HG03175 (cell line): Measurements from ENCODE around the gene NKTR.

Experiments
- ATAC-seq: cut with Tn5 transposase; IDR thresholded peaks from one replicate; pipeline ENCODE4 v1.9.1; 2021; ENCODE audit warnings: mild to moderate bottlenecking, moderate library complexity; ENCODE audit not compliant: unreplicated experiment

Gene NKTR

DNA sequence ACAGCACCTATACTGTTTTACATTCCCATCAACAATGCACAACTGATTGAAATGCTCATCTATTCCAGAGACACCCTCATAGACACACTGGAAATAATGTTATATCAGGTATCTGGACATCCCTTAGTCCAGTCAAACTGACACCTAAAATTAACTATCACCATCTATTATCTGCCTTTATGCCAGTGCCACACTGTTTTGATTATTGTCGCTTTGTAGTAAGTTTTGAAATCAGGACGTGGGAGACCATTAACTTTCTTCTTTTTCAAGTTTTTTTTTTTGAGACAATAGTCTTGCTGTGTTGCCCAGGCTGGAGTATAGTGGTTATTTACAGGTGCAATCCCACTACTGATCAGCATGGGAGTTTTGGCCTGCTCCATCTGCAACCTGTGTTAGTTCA lies 75.4 kb downstream of the NKTR start:
- no peak for ATAC-seq

DNA sequence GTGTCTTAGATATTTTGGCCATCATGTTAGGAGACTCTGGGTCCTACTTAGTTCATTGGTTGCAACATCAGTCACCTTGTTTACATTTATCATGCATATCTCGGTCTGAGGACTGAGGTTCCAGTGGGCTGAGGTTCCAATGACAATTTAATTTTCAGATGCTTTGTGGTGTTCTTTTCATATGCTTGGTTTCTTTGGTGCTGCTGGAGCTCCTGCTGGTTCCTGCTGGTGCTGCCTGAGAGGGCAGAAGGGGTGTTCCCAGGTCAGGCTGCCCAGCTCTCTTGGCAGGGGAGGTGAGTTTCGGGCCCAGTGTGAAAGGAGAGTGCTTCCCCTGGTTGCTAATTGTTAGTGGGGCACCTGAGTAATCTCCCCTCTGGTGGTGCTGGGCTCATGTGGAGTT lies 78.0 kb downstream of the NKTR start:
- no peak for ATAC-seq

DNA sequence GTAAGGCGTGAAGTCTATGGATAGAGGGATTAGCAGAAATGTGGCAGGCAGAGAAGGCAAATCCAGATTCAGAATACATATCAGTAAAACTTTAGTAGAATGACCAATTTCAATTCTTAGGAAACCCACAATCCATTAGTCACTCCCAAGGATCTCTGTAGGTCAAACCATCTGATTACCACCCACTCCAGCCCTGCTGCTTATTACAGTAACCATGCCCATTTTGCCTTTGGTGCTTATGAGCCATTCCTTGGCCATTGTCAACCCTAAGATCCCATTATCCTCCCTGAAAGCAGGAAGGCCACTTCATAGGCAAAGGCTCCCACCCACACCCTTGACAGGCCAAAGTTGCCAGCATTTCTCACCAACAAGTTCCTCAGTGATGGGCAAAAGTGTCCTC lies 79.8 kb downstream of the NKTR start:
- ATAC-seq, result no peak

DNA sequence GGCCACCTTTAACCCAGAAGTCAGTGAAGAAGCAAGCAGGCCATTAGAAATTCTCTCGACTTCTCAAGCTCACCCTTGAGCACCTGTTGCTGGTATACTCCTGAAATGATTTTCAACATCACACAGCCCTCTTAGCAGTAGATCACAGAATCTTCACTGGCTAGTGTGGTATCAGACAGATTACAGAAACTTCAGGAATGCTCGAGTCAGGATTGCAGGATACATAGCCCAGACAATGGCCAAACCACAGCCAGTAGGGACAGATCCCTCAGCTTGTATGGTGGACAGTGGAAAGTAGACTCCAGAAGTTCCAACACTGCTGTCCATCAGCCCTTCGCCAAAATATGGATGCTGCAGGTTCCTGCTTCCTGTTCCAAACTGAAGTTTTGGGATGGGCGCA lies 80.3 kb downstream of the NKTR start:
- ATAC-seq, result no peak

DNA sequence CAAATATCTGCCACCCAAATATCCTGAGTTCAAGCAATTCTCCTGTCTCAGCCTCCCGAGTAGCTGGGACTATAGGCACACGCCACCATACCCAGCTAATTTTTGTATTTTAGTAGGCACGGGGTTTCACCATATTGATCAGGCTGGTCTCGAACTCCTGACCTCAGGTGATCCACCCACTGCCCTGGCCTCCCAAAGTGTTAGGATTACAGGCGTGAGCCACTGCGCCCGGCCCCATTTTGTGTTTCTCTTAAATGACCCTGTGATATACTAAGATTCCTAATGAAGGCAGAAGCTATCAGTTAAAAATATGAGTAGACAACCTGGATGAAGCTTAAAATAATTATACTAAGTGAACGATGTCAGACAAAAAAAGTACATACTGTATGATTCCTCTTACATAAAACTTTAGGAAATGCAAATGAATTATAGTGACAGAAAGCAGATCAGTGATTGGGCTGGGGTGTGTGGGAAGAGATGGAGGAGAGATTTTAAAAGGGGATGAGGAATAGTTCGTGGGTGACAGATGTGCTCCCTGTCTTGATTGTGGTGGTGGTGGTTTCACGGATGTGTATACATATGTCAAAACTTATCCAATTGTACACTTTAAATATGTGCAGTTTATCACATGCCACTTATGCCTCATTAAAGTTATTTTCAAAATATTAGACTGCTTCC lies 81.0 kb downstream of the NKTR start:
- ATAC-seq, result no peak

DNA sequence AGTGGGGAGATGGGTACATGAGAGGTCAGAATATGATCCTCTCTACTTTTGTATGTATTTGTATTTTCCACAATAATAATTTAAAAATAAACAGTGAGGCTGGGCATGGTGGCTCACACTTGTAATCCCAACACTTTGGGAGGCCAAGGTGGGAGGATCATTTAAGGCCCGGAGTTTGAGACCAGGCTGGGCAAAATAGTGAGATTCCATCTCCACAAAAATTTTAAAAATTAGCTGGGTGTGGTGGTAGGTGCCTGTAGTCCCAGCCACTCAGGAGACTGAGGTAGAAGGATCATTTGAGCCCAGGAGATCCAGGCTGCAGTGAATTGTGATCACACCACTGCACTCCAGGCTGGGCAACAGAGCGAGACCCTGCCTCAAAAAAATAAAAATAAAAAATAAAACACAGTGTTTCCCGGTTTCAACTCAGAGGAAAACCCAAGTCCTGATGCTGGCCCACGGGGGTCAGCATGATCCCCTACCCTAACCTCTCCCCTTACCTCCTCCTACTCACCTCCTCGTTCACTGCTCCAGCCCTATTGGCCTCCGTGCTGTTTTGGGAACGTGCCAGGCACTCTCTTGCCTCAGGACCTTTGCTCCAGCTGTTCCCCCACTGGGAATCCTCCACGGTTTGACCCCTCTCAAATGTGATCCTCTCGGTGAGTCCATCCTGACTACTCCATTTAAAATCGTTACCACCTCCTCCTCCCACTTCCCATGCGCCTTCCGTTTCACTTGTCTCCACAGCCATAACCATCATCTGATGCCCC lies 82.0 kb downstream of the NKTR start:
- ATAC-seq, result no peak

DNA sequence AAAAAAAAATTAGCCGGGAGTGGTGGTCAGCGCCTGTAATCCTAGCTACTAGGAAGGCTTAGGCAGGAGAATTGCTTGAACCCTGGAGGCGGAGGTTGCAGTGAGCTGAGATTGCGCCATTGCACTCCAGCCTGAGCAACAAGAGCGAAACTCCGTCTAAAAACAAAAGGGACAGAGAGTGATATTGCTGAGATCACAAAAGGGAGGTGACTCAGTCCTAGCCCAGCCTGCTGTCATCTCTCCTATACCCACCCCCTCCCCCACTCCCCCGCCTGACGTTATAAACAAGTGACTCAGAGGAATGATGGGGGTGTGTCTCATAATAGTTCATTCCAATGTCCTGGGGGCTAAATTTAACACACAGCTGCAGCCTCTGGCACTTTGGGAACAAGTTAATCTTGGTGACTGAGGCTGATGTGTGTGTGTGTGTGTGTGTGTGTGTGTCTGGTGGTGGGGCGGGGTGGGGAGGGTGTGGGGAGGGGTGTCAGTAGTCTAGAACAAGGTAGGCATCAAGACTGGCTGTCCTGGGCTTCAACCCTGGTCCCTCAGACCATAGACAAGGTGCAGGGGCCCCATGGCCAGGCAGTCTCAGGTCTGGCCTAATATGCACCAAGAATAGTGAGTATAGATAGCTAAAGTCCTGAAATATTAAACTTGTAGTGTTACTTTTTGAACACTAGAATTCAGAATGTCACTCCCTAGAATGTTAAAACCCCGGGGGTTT lies 83.6 kb downstream of the NKTR start:
- ATAC-seq, result no peak

DNA sequence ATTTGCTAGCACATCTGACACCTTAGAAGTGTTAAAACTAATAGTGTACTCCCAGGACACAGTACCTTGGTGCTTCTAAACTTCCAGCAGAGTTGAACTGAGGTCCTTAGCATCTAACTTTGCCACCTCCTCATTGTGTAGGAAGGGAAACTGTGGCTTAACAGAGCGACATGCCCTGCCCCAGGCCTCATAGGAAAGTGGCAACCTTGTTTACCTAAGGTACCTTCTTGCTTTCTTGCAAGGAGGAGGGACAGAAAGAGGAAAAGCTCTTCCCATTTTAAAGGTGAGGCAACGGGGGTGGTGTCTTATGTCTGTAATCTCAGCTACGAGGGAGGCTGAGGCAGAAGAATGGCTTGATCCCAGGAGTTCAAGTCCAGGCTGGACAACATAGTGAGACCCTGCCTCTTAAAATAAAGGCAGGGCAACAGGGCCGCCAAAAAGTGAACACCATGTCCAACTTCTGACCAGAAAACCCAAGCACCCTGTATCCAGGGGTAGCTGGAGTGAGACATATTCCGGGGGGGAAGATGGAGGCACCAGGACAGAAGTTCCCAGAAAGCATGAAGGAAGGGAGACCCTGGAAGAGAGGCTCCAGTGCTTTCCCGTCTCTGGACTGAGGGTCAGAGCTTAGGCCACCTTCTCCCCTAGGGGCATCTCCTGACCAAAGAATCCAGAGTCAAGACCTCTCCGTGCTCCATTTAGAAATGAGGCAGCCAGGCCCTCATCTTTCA lies 84.3 kb downstream of the NKTR start:
- no peak for ATAC-seq

DNA sequence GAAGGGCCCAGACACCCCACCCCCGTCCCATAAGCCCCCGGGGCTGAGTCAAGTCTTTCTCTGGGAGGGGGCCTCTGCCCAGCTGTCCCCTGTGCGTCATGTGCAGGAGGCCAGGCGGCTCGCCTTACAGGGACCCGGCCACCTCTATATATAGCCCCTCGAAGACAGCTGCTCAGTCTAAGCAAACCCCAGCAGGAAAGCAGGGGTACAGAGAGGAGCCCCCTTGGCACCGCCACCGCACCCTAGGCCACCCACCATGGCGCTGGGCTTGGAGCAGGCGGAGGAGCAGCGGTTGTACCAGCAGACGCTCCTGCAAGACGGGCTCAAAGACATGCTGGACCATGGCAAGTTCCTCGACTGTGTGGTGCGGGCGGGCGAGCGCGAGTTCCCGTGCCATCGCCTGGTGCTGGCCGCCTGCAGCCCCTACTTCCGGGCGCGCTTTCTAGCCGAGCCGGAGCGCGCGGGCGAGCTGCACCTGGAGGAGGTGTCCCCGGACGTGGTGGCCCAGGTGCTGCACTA lies 84.9 kb downstream of the NKTR start, which contains the start of gene KLHL40:
KLHL40 (plus strand) TSS at position 175 of the 519 bp plus-strand sequence; CDS start at position 257, 82 bp downstream.
- ATAC-seq, result no peak

DNA sequence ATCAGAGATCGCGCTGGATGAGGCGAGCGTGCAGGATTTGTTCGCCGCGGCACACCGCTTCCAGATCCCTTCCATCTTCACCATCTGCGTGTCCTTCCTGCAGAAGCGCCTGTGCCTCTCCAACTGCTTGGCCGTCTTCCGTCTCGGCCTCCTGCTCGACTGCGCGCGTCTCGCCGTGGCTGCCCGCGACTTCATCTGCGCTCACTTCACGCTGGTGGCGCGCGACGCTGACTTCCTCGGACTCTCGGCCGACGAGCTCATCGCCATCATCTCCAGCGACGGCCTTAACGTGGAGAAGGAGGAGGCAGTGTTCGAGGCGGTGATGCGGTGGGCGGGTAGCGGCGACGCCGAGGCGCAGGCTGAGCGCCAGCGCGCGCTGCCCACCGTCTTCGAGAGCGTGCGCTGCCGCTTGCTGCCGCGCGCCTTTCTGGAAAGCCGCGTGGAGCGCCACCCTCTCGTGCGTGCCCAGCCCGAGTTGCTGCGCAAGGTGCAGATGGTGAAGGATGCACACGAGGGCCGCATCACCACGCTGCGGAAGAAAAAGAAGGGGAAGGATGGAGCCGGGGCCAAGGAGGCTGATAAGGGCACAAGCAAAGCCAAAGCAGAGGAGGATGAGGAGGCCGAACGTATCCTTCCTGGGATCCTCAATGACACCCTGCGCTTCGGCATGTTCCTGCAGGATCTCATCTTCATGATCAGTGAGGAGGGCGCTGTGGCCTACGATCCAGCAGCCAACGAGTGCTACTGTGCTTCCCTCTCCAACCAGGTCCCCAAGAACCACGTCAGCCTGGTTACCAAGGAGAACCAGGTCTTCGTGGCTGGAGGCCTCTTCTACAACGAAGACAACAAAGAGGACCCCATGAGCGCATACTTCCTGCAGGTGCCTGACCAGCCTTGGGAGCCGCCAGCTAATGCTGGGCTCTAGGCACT lies 85.7 kb downstream of the NKTR start:
- ATAC-seq, result no peak

DNA sequence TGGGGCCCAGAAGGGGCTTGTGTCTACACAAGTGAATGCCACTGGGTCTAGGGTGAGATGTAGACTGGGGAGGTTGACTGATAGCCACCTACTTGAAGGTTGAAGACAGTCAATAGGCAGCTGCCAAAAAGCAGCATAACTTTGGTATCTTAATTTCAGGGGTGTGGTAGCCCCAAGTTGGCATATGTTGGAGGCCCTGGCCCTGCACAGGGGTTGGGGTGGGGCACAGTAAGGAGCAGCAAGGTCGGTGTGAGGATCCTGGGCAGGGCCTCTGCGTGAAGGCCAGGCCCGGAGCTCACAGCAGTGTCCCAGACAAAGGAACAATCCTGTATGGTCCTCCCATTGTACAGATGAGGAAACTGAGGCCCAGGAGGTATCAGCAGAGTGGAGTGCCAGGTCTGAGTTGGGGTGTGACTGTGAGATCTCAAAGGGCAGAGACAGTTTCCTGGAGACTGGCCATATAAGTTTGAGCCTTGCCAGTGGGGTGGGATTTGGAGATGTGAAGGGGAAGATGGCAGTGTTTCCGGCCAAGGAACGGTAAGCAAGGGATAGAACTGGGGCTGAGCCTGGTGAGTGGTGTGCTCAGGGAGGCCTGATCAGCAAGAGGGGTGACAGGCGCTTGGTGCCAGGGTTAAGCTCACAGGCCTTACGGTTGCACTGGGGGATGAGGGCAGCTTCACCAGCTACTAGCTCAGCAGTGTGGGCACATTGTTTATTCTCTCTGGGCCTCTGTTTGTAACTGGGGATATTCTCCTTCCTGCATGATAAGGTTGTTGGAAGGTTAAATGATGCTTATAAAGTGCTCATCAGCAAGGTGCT lies 86.6 kb downstream of the NKTR start:
- no peak for ATAC-seq

DNA sequence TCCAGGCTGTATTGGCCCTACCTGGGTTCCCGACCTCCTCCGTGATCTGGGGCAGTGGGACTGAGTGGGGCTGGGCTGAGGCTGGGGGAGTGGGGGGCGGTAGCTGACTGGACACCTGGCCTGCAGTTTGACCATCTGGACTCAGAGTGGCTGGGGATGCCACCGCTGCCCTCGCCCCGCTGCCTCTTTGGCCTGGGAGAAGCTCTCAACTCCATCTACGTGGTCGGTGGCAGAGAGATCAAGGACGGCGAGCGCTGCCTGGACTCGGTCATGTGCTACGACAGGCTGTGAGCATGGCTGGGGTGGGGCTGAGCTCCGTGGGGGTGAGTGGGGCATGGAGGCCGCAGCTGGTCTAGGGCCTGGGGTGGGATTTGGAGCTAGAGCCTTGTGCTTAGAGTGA lies 87.5 kb downstream of the NKTR start:
- no peak for ATAC-seq

DNA sequence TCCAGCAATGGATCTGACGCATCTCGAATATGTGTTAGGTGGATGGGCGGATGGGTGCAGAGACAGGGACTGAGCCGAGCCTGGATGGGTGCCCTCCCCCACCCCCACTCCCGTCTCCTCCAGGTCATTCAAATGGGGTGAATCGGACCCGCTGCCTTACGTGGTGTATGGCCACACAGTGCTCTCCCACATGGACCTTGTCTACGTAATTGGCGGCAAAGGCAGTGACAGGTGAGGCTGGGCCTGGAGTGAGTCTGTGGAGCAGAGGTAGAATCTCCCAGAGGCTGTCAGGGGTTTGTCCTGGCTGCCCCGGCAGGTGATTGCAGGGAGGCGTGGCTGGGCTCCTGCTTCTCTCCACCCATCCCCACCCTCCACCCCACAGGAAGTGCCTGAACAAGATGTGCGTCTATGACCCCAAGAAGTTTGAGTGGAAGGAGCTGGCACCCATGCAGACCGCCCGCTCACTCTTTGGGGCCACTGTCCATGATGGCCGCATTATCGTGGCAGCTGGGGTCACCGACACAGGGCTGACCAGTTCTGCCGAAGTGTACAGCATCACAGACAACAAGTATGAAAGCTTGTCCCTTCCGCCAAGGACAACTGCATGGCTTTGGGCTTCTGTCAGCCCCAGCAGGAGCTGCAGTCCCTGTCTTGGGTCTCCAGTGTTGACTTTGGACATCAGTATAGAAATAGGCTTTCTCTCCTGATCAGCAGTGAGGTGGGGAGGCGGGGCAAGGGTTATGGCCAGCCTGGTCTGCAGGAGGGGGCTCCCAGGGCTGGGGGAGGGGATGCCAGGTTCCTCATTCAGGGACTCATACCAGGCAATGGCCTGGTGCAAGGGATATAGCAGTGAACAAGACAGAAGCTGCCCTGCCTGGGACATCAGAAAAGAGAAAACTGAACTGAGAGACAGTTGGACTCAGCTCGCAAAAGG lies 88.3 kb downstream of the NKTR start:
- no peak for ATAC-seq

DNA sequence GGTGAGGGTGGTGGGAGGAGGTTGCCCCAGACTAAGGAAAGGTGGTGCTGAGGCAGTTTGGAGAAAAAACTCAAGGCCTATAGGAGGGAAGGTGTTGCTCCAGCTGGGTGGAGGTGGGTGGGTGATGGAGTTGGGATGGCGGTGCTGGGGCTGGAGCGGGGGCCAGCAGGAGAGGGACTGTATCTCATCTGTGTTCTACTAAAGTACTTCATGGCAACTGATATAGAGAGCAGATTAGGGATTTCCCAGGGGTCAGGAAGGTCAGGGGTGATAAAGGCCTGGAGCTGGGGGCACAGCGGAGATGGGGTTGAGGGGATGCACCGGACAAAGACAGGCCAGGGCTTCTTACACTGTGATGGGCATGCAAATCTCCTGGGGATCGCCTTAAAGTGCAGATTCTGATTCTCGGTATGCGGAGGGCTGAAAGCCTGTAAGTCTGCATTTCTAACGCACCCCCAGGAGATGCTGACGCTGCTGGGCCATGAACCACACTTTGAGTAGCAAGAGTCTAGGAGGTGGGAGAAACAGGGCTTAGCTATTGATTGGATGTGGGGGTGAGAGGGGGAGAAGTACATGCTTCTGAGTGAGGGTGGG lies 89.0 kb downstream of the NKTR start:
- no peak for ATAC-seq

DNA sequence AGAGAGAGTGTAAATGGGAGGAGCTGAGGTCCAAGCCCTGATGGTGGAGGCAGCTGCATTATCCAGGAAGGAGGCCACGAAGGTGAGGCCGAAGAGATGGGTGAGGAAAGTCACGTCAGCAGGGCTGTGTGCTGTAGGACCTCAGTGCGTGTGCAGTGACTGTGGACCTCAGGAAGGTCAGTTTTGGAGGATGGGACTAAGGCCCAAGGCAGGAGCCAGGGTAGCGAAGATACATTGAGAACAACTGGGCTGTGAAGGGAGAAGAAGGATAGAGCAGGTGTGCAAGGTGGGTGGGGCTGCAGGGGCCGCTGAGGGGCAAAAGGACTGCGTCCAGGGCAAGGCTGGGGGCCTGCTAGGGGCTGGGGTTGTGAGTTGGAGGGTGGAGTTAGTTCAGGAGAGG lies 89.7 kb downstream of the NKTR start:
- no peak for ATAC-seq

DNA sequence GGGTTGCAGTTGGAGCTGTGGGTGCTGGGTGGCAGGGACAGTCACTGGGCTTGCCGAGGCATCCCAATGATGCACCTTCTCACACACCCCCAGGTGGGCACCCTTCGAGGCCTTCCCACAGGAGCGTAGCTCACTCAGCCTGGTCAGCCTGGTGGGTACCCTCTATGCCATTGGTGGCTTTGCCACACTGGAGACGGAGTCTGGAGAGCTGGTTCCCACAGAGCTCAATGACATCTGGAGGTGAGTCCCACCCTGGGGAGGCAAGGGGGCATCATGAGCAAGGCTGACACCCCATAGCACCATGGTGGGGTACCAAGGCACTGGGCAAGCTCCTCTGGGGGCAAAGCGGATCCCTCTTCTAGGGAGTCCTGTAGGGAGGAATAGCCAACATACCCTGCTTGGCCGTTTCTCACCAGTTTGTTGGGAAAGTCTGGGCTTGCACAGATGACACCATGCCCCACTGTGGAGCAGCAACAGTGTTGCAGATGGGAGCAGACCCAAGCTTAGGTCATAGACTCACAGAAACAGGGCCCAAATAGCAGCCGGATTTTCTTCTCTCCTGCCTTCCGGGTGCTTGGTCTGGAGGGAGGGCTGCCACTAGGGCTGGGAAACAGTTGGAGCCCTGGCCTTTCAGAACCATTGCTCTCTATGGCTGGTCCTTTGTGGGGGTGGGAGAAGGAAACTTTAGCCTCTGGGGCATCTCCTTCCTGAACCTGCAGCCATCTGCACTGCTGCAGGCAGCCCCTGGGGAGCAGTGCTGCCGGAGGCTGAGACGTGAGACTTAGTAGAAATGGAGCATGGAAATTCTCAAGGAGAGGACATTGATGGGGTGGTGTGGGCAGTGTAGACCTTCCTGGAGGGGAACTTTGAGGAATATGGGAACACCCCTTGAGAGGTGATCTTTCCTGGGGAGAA lies 90.5 kb downstream of the NKTR start:
- ATAC-seq, result no peak
